Measurements from ENCODE around the gene ADORA1. TPM values are rescaled to one million over a fixed set of nuclear protein-coding genes. Genes with fewer than 3 reads are reported as not detected.

ADORA1 gene
- total RNA-seq, 1 experiment from 2014 or later = 1.2 TPM

DNA sequence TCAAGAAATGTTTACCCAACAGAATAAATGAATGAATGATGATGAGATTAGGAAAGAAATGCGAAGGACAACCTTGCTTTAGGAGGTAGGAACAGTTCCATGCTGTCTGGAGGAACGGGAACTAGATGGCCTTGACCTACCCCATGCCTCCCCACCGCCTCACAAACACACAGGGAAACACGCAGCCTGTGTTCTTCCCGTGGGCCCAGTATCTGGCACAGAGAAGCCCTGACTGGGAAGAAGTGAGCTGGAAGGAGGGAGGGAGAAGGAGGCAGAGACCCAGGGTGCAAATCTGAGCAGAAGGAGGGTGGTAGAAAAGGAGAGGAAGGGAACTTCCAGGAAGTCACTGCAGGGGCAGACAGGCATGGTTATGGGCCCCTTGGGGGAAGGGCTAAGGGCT is 3.5 kb upstream of the ADORA1 start:
- no TSS peak for BruUV-seq (replicated peaks)
- POLR2A ChIA-PET (ENCODE audit: low non-redundant PET) = no interaction called here
- H3K4me3 ChIP-seq (ENCODE audit: low read depth, low read length, poor library complexity, severe bottlenecking) = no peak overlapping the region
- H3K27ac ChIP-seq (ENCODE audit: low read depth, low read length, poor library complexity, severe bottlenecking) = no peak overlapping the region
- DNase-seq (ENCODE audit: low spot score) = no peak
- H3K36me3 ChIP-seq (ENCODE audit: insufficient read depth, low read length, poor library complexity, severe bottlenecking) = no peaks in the 10 kb centered on the region
- TF ChIP-seq EZH2 (IDR thresholded peaks at IDR 0.05; ENCODE audit: borderline replicate concordance, low read depth, low read length, poor library complexity, severe bottlenecking) = no peak
- TF ChIP-seq, protein P1, sequence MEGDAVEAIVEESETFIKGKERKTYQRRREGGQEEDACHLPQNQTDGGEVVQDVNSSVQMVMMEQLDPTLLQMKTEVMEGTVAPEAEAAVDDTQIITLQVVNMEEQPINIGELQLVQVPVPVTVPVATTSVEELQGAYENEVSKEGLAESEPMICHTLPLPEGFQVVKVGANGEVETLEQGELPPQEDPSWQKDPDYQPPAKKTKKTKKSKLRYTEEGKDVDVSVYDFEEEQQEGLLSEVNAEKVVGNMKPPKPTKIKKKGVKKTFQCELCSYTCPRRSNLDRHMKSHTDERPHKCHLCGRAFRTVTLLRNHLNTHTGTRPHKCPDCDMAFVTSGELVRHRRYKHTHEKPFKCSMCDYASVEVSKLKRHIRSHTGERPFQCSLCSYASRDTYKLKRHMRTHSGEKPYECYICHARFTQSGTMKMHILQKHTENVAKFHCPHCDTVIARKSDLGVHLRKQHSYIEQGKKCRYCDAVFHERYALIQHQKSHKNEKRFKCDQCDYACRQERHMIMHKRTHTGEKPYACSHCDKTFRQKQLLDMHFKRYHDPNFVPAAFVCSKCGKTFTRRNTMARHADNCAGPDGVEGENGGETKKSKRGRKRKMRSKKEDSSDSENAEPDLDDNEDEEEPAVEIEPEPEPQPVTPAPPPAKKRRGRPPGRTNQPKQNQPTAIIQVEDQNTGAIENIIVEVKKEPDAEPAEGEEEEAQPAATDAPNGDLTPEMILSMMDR (conservative IDR thresholded peaks at IDR 0.05; ENCODE audit: low read depth, low read length) = no peak
- intact Hi-C loops (cut with micrococcal nuclease; ENCODE audit: unreplicated experiment) = no loop called here
- H3K4me1 ChIP-seq (ENCODE audit: insufficient read depth, low read length, poor library complexity, severe bottlenecking) = peaks cover 15% of the 10 kb centered on the region
- no peaks in the 10 kb centered on the region for H3K9me3 ChIP-seq (ENCODE audit: low read depth, low read length, poor library complexity, severe bottlenecking)
- CTCF ChIA-PET = no interaction called here
- H3K27me3 ChIP-seq (replicated peaks; ENCODE audit: insufficient read depth, low read depth, low read length, poor library complexity) = peaks cover 32% of the 10 kb centered on the region

DNA sequence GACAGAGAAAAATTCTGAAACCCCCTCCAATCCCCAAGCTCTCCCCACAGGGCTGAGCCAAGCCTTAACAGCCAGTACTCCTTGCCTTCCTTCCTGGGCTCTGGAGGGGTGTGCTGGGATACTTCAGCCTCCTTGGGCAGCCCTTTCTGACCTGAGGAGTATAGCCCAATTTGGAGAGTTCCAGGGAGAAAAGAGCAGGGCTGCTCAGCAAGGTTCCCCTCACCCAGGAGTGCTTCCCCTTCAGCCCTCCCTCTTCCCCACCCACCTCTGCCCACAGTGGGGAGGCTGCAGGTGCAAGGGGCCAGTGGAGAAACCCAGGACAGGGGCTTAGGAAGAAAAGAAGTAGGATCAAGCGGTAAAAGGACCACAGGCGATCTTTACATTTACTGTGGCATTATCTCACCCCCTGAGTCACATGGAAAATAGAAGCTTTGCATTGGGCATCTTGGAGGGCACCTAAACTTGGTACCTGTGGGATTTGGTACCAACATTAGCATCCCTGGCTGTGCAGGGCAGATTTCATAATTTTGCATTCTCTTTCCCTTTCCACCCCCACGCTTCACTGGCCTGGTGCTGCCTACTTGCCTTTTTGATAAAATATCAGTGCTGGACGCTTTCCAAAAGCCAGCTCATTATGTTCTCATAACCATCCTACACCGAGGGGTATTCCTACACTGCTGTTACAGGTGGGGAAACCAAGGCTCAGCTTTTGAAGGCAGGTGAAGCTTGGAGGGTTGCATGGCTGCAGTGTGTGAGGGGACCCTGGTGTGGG is 2.8 kb upstream of the ADORA1 start:
- no peak overlapping the region for H3K4me3 ChIP-seq (ENCODE audit: low read depth, low read length, poor library complexity, severe bottlenecking)
- CTCF ChIA-PET = no interaction called here
- POLR2A ChIA-PET (ENCODE audit: low non-redundant PET) = no interaction called here
- H3K9me3 ChIP-seq (ENCODE audit: low read depth, low read length, poor library complexity, severe bottlenecking) = no peaks in the 10 kb centered on the region
- H3K4me1 ChIP-seq (ENCODE audit: insufficient read depth, low read length, poor library complexity, severe bottlenecking) = peaks cover 15% of the 10 kb centered on the region
- no peak for DNase-seq (ENCODE audit: low spot score)
- TF ChIP-seq EZH2 (IDR thresholded peaks at IDR 0.05; ENCODE audit: borderline replicate concordance, low read depth, low read length, poor library complexity, severe bottlenecking) = no peak
- TF ChIP-seq, protein P1 (conservative IDR thresholded peaks at IDR 0.05; ENCODE audit: low read depth, low read length) = no peak
- no peak overlapping the region for H3K27ac ChIP-seq (ENCODE audit: low read depth, low read length, poor library complexity, severe bottlenecking)
- no TSS peak for BruUV-seq (replicated peaks)
- H3K27me3 ChIP-seq (replicated peaks; ENCODE audit: insufficient read depth, low read depth, low read length, poor library complexity) = peaks cover 30% of the 10 kb centered on the region
- H3K36me3 ChIP-seq (ENCODE audit: insufficient read depth, low read length, poor library complexity, severe bottlenecking) = no peaks in the 10 kb centered on the region
- intact Hi-C loops (cut with micrococcal nuclease; ENCODE audit: unreplicated experiment) = no loop called here

DNA sequence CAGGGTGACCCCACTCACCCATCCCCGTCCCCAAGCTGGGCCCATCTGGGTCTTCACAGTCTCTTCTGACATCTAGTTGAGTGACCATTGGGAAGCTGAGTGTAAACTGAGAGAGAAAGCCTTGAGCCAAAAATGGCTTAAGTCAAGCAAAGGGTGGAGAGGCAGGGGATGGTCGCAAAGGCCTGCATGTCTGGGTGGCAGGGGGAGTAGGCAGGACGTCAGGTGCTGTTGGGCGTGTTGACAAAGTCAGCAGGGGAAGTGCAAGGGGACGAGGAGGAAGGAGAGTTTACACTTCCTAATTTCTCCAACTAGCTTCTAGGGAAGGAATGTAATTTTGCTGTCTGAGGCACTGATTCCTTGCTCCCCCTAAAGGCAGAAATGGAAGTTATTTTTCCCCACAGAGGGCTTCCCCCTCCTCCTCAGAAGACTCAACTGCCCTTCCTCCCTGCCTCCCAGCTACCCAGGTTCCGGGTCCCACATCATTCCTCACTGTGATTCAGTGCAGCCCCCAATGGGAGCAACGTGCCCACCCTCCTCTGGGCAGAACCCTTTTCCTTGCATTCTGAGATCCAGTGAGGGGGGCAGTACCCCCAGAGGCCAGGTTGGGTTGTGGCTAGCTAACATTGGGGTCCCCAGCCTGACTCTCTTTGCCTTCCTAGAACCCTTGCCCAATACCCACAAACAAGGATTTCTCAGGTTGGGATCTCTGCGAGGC is 1.2 kb upstream of the ADORA1 start:
- H3K4me3 ChIP-seq (ENCODE audit: low read depth, low read length, poor library complexity, severe bottlenecking) = no peak overlapping the region
- H3K27me3 ChIP-seq (replicated peaks; ENCODE audit: insufficient read depth, low read depth, low read length, poor library complexity) = peaks cover 23% of the 10 kb centered on the region
- no TSS peak for BruUV-seq (replicated peaks)
- H3K27ac ChIP-seq (ENCODE audit: low read depth, low read length, poor library complexity, severe bottlenecking) = no peak overlapping the region
- POLR2A ChIA-PET (ENCODE audit: low non-redundant PET) = no interaction called here
- CTCF ChIA-PET = interaction anchor here (0.6 to 1.3 kb wide), 2 partner anchors 8 to 86 kb away, joined by 3 to 7 read pairs; no protein-coding TSS in a partner anchor
- no peak for TF ChIP-seq EZH2 (IDR thresholded peaks at IDR 0.05; ENCODE audit: borderline replicate concordance, low read depth, low read length, poor library complexity, severe bottlenecking)
- TF ChIP-seq, protein P1 (conservative IDR thresholded peaks at IDR 0.05; ENCODE audit: low read depth, low read length) = peak; percentile 53
- H3K36me3 ChIP-seq (ENCODE audit: insufficient read depth, low read length, poor library complexity, severe bottlenecking) = no peaks in the 10 kb centered on the region
- no peaks in the 10 kb centered on the region for H3K9me3 ChIP-seq (ENCODE audit: low read depth, low read length, poor library complexity, severe bottlenecking)
- intact Hi-C loops (cut with micrococcal nuclease; ENCODE audit: unreplicated experiment) = no loop called here
- peak; percentile 42 for DNase-seq (ENCODE audit: low spot score)
- H3K4me1 ChIP-seq (ENCODE audit: insufficient read depth, low read length, poor library complexity, severe bottlenecking) = peaks cover 15% of the 10 kb centered on the region
